WTC11 (cell line): Measurements from ENCODE around the gene OR10R2. TPM values are rescaled to one million over a fixed set of nuclear protein-coding genes. Genes with fewer than 3 reads are reported as not detected.

Experiments used
- ATAC-seq: fragments of 200-7000 bp; cut with Tn5 transposase; 2 replicates; pipeline ENCODE4 v1.10.0; 2021; ENCODE audit warnings: mild to moderate bottlenecking, moderate library complexity
- CTCF ChIA-PET: fragments of 300-600 bp; sonication (Branson Sonifier 250); formaldehyde crosslinking; loops from one replicate; lab custom pipeline; 2021; ENCODE audit warnings: antibody characterized with exemption; lab: Charles Lee
- POLR2A ChIA-PET: fragments of 350-600 bp; sonication (Branson Sonifier 250); formaldehyde crosslinking; loops from one replicate; lab custom pipeline; 2021; ENCODE audit warnings: antibody characterized with exemption; lab: Charles Lee
- DNase-seq: peaks from one replicate; pipeline ENCODE4 v3.0.0; 2021; ENCODE audit warnings: low spot score
- H3K27ac Mint-ChIP-seq: 2 replicates; pipeline ENCODE4 v1.8.0; 2021; ENCODE audit warnings: mixed read lengths
- H3K27me3 Mint-ChIP-seq: 2 replicates; pipeline ENCODE4 v1.8.0; 2021; ENCODE audit warnings: low read depth, mild to moderate bottlenecking, moderate library complexity, mixed read lengths
- H3K36me3 Mint-ChIP-seq: 2 replicates; pipeline ENCODE4 v1.8.0; 2021; ENCODE audit warnings: mixed read lengths
- H3K4me1 Mint-ChIP-seq: 2 replicates; pipeline ENCODE4 v1.8.0; 2022; ENCODE audit warnings: mixed read lengths
- H3K4me3 Mint-ChIP-seq: 2 replicates; pipeline ENCODE4 v1.8.0; 2021; ENCODE audit warnings: mild to moderate bottlenecking, moderate library complexity, mixed read lengths
- H3K9me3 Mint-ChIP-seq: 2 replicates; pipeline ENCODE4 v1.8.0; 2021; ENCODE audit warnings: mixed read lengths
- AFF4 ChIP-seq: sonication (generic); formaldehyde crosslinking; IDR thresholded peaks from 2 replicates; pipeline ENCODE4 v1.8.1; 2023; ENCODE audit warnings: mild to moderate bottlenecking, missing genetic modification reagents, borderline replicate concordance
- ATF1 ChIP-seq: sonication (generic); formaldehyde crosslinking; IDR thresholded peaks from 2 replicates; pipeline ENCODE4 v1.8.1; 2023; ENCODE audit warnings: mild to moderate bottlenecking, moderate library complexity, missing genetic modification reagents
- GTF2I ChIP-seq: fragments of 250-450 bp; sonication (Bioruptor Pico); conservative IDR thresholded peaks from 2 replicates; pipeline ENCODE4 v1.4.0; 2021; ENCODE audit warnings: mild to moderate bottlenecking
- IRF2 ChIP-seq: sonication (generic); formaldehyde crosslinking; IDR thresholded peaks from 2 replicates; pipeline ENCODE4 v1.8.0; 2022; ENCODE audit warnings: low read depth, missing genetic modification reagents, borderline replicate concordance
- MLX ChIP-seq: sonication (generic); formaldehyde crosslinking; IDR thresholded peaks from 2 replicates; pipeline ENCODE4 v1.8.1; 2023; ENCODE audit warnings: mild to moderate bottlenecking, missing genetic modification reagents, moderate library complexity
- RORB ChIP-seq: fragments of 250-450 bp; sonication (Bioruptor Pico); IDR thresholded peaks from 2 replicates; pipeline ENCODE4 v1.9.0; 2021; ENCODE audit warnings: mild to moderate bottlenecking
- STAT6 ChIP-seq: sonication (generic); formaldehyde crosslinking; conservative IDR thresholded peaks from 2 replicates; pipeline ENCODE4 v1.8.1; 2023; ENCODE audit warnings: mild to moderate bottlenecking, low read depth, missing genetic modification reagents, moderate library complexity
- TCF7 ChIP-seq: sonication (generic); formaldehyde crosslinking; IDR thresholded peaks from 2 replicates; pipeline ENCODE4 v1.8.0; 2022; ENCODE audit warnings: mild to moderate bottlenecking, low read depth, missing genetic modification reagents, moderate library complexity
- ZNF317 ChIP-seq: sonication (generic); formaldehyde crosslinking; IDR thresholded peaks from 2 replicates; pipeline ENCODE4 v1.8.1; 2023; ENCODE audit warnings: low read depth, mild to moderate bottlenecking, moderate library complexity, missing genetic modification reagents, borderline replicate concordance
- ZNF423 ChIP-seq: fragments of 250-450 bp; sonication (Bioruptor Pico); IDR thresholded peaks from 2 replicates; pipeline ENCODE4 v2.1.2; 2022; ENCODE audit warnings: mild to moderate bottlenecking, moderate library complexity
- ZNF512 ChIP-seq: sonication (generic); formaldehyde crosslinking; IDR thresholded peaks from 2 replicates; pipeline ENCODE4 v1.8.1; 2022; ENCODE audit warnings: missing genetic modification reagents, borderline replicate concordance
- total RNA-seq: library from RNA; stranded (reverse); gene quantifications from 3 replicates; pipeline ENCODE4 v1.2.3, GENCODE V29; 2021
- TF ChIP-seq, protein P1 (sequence below): fragments of 250-450 bp; sonication (Bioruptor Pico); IDR thresholded peaks from 2 replicates; pipeline ENCODE4 v1.9.0; 2021; ENCODE audit warnings: mild to moderate bottlenecking
- TF ChIP-seq, protein P2 (sequence below): sonication (generic); formaldehyde crosslinking; conservative IDR thresholded peaks from 2 replicates; pipeline ENCODE4 v1.8.1; 2022; ENCODE audit warnings: mild to moderate bottlenecking, missing genetic modification reagents
- TF ChIP-seq, protein P3 (sequence below): sonication (generic); formaldehyde crosslinking; IDR thresholded peaks from 2 replicates; pipeline ENCODE4 v1.8.0; 2023; ENCODE audit warnings: mild to moderate bottlenecking, missing genetic modification reagents
- TF ChIP-seq, protein P4 (sequence below): sonication (generic); formaldehyde crosslinking; IDR thresholded peaks from 2 replicates; pipeline ENCODE4 v1.8.1; 2023; ENCODE audit warnings: mild to moderate bottlenecking, missing genetic modification reagents

OR10R2 gene
- total RNA-seq, 1 experiment from 2014 or later: not detected

DNA sequence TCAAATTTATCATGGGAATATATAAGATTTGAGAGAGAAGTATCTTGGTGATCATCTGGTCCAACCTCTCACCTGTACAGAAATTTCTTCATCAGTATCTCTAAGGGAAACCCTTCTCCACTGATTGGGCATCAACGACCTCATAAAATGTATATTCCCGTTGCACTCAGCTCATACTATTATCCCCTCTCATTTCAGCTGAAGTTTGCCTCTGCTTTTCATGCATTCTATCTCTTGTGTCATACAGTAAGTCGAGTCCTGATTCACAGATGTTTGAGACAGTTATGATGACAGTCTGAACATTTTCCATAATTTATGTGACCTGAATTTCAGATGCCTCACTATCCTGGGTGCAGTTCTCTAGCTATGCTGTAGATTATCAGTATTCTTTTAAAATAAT lies 21.0 kb downstream of the OR10R2 start:
- H3K36me3 Mint-ChIP-seq: no peaks in the 10 kb centered on the region
- POLR2A ChIA-PET: no interaction called here
- no peaks in the 10 kb centered on the region for H3K9me3 Mint-ChIP-seq
- no peak overlapping the region for H3K4me3 Mint-ChIP-seq
- no peak for ATAC-seq
- CTCF ChIA-PET: interaction anchor here (1.0 kb wide), 1 partner anchor 247 kb away, joined by 3 read pairs; no protein-coding TSS in a partner anchor
- DNase-seq: no peak
- 0 out of 2 replicates have a peak, but pooled peaks cover 5% of the 10 kb centered on the region for H3K4me1 Mint-ChIP-seq
- H3K27ac Mint-ChIP-seq: no peak overlapping the region
- no peak for TF ChIP-seq ZNF317 (CRISPR knock-in tag)
- no peak for TF ChIP-seq TCF7 (CRISPR knock-in tag)
- TF ChIP-seq, protein P1, sequence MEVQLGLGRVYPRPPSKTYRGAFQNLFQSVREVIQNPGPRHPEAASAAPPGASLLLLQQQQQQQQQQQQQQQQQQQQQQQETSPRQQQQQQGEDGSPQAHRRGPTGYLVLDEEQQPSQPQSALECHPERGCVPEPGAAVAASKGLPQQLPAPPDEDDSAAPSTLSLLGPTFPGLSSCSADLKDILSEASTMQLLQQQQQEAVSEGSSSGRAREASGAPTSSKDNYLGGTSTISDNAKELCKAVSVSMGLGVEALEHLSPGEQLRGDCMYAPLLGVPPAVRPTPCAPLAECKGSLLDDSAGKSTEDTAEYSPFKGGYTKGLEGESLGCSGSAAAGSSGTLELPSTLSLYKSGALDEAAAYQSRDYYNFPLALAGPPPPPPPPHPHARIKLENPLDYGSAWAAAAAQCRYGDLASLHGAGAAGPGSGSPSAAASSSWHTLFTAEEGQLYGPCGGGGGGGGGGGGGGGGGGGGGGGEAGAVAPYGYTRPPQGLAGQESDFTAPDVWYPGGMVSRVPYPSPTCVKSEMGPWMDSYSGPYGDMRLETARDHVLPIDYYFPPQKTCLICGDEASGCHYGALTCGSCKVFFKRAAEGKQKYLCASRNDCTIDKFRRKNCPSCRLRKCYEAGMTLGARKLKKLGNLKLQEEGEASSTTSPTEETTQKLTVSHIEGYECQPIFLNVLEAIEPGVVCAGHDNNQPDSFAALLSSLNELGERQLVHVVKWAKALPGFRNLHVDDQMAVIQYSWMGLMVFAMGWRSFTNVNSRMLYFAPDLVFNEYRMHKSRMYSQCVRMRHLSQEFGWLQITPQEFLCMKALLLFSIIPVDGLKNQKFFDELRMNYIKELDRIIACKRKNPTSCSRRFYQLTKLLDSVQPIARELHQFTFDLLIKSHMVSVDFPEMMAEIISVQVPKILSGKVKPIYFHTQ (CRISPR knock-in tag): no peak
- no peak for TF ChIP-seq ZNF512
- TF ChIP-seq, protein P2, sequence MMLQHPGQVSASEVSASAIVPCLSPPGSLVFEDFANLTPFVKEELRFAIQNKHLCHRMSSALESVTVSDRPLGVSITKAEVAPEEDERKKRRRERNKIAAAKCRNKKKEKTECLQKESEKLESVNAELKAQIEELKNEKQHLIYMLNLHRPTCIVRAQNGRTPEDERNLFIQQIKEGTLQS (CRISPR knock-in tag): no peak
- TF ChIP-seq ZNF423 (CRISPR knock-in tag): no peak
- no peak for TF ChIP-seq GTF2I (CRISPR knock-in tag)
- TF ChIP-seq, protein P3, sequence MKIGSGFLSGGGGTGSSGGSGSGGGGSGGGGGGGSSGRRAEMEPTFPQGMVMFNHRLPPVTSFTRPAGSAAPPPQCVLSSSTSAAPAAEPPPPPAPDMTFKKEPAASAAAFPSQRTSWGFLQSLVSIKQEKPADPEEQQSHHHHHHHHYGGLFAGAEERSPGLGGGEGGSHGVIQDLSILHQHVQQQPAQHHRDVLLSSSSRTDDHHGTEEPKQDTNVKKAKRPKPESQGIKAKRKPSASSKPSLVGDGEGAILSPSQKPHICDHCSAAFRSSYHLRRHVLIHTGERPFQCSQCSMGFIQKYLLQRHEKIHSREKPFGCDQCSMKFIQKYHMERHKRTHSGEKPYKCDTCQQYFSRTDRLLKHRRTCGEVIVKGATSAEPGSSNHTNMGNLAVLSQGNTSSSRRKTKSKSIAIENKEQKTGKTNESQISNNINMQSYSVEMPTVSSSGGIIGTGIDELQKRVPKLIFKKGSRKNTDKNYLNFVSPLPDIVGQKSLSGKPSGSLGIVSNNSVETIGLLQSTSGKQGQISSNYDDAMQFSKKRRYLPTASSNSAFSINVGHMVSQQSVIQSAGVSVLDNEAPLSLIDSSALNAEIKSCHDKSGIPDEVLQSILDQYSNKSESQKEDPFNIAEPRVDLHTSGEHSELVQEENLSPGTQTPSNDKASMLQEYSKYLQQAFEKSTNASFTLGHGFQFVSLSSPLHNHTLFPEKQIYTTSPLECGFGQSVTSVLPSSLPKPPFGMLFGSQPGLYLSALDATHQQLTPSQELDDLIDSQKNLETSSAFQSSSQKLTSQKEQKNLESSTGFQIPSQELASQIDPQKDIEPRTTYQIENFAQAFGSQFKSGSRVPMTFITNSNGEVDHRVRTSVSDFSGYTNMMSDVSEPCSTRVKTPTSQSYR (CRISPR knock-in tag): no peak
- no peak for TF ChIP-seq AFF4 (CRISPR knock-in tag)
- no peaks in the 10 kb centered on the region for H3K27me3 Mint-ChIP-seq

GRCh38 chr1:158494796-158495195 lies 22.8 kb downstream of the OR10R2 start:
- ChIA-PET POLR2A (no interaction called here), CTCF (interaction anchor here (1.1 kb wide), 2 partner anchors 32 to 291 kb away, joined by 3 read pairs; no protein-coding TSS in a partner anchor)
- H3K36me3 Mint-ChIP-seq: no peaks in the 10 kb centered on the region
- 0 out of 2 replicates have a peak, but pooled peaks cover 5% of the 10 kb centered on the region for H3K4me1 Mint-ChIP-seq
- H3K27ac Mint-ChIP-seq: no peak overlapping the region
- H3K4me3 Mint-ChIP-seq: no peak overlapping the region
- no peaks in the 10 kb centered on the region for H3K27me3 Mint-ChIP-seq
- no peaks in the 10 kb centered on the region for H3K9me3 Mint-ChIP-seq
- ATAC-seq (no peak), DNase-seq (no peak)
- TF ChIP-seq STAT6 (CRISPR knock-in tag): no peak
- no peak for TF ChIP-seq ZNF317 (CRISPR knock-in tag)
- no peak for TF ChIP-seq RORB
- no peak for TF ChIP-seq IRF2
- no peak for TF ChIP-seq ATF1 (CRISPR knock-in tag)
- TF ChIP-seq, protein P4, sequence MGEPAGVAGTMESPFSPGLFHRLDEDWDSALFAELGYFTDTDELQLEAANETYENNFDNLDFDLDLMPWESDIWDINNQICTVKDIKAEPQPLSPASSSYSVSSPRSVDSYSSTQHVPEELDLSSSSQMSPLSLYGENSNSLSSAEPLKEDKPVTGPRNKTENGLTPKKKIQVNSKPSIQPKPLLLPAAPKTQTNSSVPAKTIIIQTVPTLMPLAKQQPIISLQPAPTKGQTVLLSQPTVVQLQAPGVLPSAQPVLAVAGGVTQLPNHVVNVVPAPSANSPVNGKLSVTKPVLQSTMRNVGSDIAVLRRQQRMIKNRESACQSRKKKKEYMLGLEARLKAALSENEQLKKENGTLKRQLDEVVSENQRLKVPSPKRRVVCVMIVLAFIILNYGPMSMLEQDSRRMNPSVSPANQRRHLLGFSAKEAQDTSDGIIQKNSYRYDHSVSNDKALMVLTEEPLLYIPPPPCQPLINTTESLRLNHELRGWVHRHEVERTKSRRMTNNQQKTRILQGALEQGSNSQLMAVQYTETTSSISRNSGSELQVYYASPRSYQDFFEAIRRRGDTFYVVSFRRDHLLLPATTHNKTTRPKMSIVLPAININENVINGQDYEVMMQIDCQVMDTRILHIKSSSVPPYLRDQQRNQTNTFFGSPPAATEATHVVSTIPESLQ (CRISPR knock-in tag): no peak
- TF ChIP-seq MLX (CRISPR knock-in tag): no peak
